T-helper 17 cell (primary cell): Measurements from ENCODE around the gene CD6. TPM values are rescaled to one million over a fixed set of nuclear protein-coding genes. Genes with fewer than 3 reads are reported as not detected.

Experiments
- total RNA-seq, 4 donors: library from RNA in 2 of 4; stranded (reverse) in 2 of 4; gene quantifications; one replicate each; pipeline ENCODE4 v1.2.3 and lab custom pipeline; 2022 to 2026

CD6 gene
- total RNA-seq, 2 donors from 2014 or later = 533 to 568 TPM

Other genes with a start within 250 kb of the CD6 start
- gene MS4A18, start 247.0 kb upstream of the CD6 start, total RNA-seq = not detected
- gene MS4A15, start 214.8 kb upstream of the CD6 start, total RNA-seq = not detected
- not detected for gene MS4A10, start 186.3 kb upstream of the CD6 start, total RNA-seq
- gene CCDC86, start 129.6 kb upstream of the CD6 start, total RNA-seq = 10 to 100 TPM in 1 of 2 donors, 1 to 10 TPM in 1; 9.2 to 13.1 TPM
- 1 to 10 TPM in 1 of 2 donors, under 1 TPM in 1; 0.52 to 1.8 TPM for gene PTGDR2, start 115.7 kb upstream of the CD6 start, total RNA-seq
- gene ZP1, start 104.1 kb upstream of the CD6 start, total RNA-seq = not detected
- gene PRPF19, start 65.1 kb upstream of the CD6 start, total RNA-seq = 10 to 100 TPM; 66.7 to 87.5 TPM
- 10 to 100 TPM; 42.8 to 52.7 TPM for gene TMEM109, start 57.5 kb upstream of the CD6 start, total RNA-seq
- gene TMEM132A, start 47.2 kb upstream of the CD6 start, total RNA-seq = not detected
- gene SLC15A3, start 19.5 kb upstream of the CD6 start, total RNA-seq = 10 to 100 TPM in 1 of 2 donors, 1 to 10 TPM in 1; 3.5 to 11.2 TPM
- 100 to 1,000 TPM; 310 to 362 TPM for gene CD5, start 130.8 kb downstream of the CD6 start, total RNA-seq
- 1 to 10 TPM; 3.5 to 5.6 TPM for gene VPS37C, start 189.7 kb downstream of the CD6 start, total RNA-seq
- not detected for gene PGA3, start 231.8 kb downstream of the CD6 start, total RNA-seq